ENCODE measurements around the gene ACVR2B. TPM values are rescaled to one million over a fixed set of nuclear protein-coding genes. Genes with fewer than 3 reads are reported as not detected.

ACVR2B gene
- total and polyA plus RNA-seq, 2 donors, result 1.4 to 11.7 TPM

DNA sequence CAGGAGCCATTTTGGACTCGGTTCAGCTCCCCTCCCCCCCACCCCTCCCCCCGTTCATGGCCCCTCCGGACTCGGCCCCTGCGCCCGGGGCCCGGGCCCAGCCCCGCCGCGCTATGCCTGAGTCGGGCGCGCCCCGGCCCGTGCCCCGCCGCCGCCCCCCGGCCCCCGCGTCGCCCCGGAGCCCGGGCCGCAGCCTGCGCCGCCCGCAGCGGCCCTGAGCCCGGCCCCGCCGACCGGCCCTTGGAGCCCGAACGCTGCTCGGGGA, 155 bp downstream of the ACVR2B start:
- no peak for DNase-seq (ENCODE audit: extremely low spot score)
- WGBS, result 2% methylated on average over 36 of the region's 36 CpGs

GRCh38 chr3:38454178-38454883, 641 bp downstream of the ACVR2B start:
- WGBS, result under 1% methylated on average over 78 of the region's 78 CpGs
- no peaks in the 10 kb centered on the region for H3K4me1 ChIP-seq (ENCODE audit: insufficient read depth)
- no peak for DNase-seq (ENCODE audit: extremely low spot score)
- peak overlapping the region; percentile 92 for H3K27ac ChIP-seq (ENCODE audit: low read depth)
- no peaks in the 10 kb centered on the region for H3K36me3 ChIP-seq (ENCODE audit: insufficient read depth)
- peak overlapping the region; percentile 98 for H3K4me3 ChIP-seq (ENCODE audit: low read depth, low read length)

More for the DNA sequence above, 155 bp downstream of the ACVR2B start:
- peak overlapping the region; percentile 98 for H3K4me3 ChIP-seq (ENCODE audit: low read depth, low read length)
- peak overlapping the region; percentile 92 for H3K27ac ChIP-seq (ENCODE audit: low read depth)
- H3K36me3 ChIP-seq (ENCODE audit: insufficient read depth), result no peaks in the 10 kb centered on the region
- no peaks in the 10 kb centered on the region for H3K4me1 ChIP-seq (ENCODE audit: insufficient read depth)

GRCh38 chr3:38454884-38455638, 1.4 kb downstream of the ACVR2B start:
- H3K4me1 ChIP-seq (ENCODE audit: insufficient read depth), result no peaks in the 10 kb centered on the region
- H3K36me3 ChIP-seq (ENCODE audit: insufficient read depth), result no peaks in the 10 kb centered on the region
- DNase-seq (ENCODE audit: extremely low spot score), result peak; percentile 45
- WGBS, result under 1% methylated on average over 72 of the region's 72 CpGs
- peak overlapping the region; percentile 92 for H3K27ac ChIP-seq (ENCODE audit: low read depth)
- peak overlapping the region; percentile 98 for H3K4me3 ChIP-seq (ENCODE audit: low read depth, low read length)

DNA sequence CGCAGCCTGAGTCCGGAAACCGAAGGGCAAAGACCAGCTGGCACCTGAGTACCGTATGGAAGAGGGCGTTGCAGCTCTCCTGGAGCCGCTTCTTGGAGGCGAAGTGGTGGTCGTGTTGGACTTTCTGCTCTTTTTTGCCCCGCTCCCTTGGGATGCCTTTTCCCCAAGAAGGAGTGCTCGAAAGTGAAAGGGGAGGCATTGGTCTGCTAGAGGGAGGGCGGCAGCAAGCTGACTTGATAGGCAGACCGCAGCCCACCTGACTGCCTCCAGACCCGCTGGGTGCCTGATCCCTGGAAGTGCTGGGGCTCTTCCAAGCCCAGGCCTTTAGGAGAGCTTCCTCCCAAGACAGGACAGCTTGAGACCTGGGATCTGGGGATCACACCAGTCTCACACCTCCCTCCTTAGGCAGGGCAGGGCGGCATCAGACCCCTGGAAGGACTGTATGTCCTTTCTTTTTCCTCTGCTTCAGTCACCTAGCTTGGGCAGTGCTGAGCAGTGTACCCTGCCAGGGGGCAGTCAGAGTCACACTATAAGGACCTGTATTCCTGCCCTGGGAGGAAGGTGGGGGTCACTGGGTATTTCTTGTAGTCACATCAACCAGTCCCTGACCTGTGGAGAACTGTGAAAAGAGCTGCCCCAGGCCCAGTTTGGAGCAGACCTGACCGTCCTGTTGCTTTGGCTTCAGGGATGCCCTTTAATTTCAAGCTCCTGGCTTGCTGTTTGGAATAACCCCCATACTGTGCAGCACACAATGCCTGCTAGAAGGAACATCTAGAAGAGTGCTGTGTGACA, 2.1 kb downstream of the ACVR2B start:
- WGBS, result 14% methylated on average over 15 of the region's 15 CpGs
- H3K4me3 ChIP-seq (ENCODE audit: low read depth, low read length), result peak overlapping the region; percentile 98
- no peaks in the 10 kb centered on the region for H3K36me3 ChIP-seq (ENCODE audit: insufficient read depth)
- peak overlapping the region; percentile 11 for H3K27ac ChIP-seq (ENCODE audit: low read depth)
- DNase-seq (ENCODE audit: extremely low spot score), result no peak
- no peaks in the 10 kb centered on the region for H3K4me1 ChIP-seq (ENCODE audit: insufficient read depth)

DNA sequence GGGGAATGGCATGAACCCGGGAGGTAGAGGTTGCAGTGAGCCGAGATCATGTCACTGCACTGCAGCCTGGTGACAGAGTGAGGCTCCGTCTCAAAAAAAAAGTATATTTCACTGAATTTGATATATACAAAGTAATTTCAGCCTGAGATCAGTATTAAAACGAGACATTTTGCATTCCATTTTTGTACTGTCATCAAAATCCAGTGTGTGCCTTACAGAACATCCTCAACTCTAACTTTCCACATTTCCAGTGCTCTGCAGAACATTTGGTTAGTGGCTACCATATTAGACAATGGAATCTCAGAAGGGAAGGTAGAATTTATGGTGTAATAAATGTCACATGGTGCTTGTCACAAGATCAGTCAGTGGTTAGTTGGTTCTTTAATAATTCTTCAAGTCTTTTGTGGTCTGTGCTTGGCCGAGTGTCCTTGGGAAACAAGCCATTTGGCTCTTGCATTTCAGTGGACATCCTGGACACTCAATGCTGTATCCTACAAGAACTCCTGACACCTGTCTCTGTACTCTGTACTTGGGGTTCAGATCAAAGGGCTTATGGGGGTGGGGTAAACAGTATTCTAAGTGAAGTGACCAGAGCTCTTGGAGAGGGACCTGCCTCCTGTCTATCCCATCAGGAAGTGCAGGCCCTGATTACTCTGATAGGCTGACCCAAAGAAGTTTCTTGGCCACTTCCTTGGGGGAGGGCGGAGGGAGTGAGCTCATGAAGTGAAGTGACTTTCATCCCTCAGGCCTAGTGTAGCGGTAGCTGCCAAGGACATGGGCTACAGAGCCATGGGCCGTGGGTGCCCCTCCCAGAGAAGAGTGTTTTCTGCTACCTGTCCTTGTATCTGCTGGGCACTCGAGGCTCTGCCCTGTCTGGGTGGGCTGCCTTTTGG, 3.7 kb downstream of the ACVR2B start:
- Histone ChIP-seq H3K4me1 (ENCODE audit: insufficient read depth) (no peaks in the 10 kb centered on the region), H3K27ac (ENCODE audit: low read depth) (no peak overlapping the region), H3K36me3 (ENCODE audit: insufficient read depth) (no peaks in the 10 kb centered on the region), H3K4me3 (ENCODE audit: low read depth, low read length) (no peak overlapping the region)
- DNase-seq (ENCODE audit: extremely low spot score), result no peak
- WGBS, result 84% methylated on average over 9 of the region's 9 CpGs

DNA sequence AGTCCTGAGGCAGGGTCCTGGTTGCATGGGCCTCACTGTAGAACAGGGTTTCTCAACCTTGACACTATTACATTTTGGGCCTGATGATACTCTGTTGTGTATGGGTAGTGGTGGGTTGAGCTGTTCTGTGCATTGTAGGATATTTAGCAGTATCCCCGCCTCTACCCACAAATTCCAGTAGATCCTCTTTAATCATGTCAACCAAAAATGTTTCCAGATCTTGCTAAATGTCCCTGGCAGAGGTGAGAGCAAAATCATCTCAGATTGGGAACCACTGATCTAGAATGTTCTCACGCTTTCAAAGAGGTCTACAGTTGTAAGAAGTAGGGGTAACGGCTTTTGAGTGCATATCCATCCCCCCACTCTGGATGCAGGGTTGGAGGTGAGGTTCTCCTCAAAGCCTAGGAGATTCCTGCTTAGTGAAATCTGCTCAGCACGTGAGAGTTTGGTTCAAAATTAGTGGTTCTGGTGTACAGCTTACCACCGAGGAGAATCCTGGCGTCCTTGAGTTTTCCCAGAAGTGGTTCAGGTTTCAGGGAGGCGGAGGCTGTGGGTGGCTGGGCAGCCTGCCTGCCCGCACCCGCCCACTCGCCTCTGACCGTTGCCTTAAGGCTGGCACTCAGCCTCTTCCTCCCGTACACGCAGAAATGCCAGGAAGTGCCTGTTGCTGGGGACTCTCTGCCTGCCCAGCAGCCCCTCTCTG, 5.3 kb downstream of the ACVR2B start:
- no peaks in the 10 kb centered on the region for H3K4me1 ChIP-seq (ENCODE audit: insufficient read depth)
- H3K4me3 ChIP-seq (ENCODE audit: low read depth, low read length), result no peak overlapping the region
- WGBS, result 62% methylated on average over 13 of the region's 13 CpGs
- no peaks in the 10 kb centered on the region for H3K36me3 ChIP-seq (ENCODE audit: insufficient read depth)
- no peak for DNase-seq (ENCODE audit: extremely low spot score)
- H3K27ac ChIP-seq (ENCODE audit: low read depth), result no peak overlapping the region

- DNase-seq (ENCODE audit: extremely low spot score), result no peak
- Histone ChIP-seq H3K36me3 (ENCODE audit: insufficient read depth) (no peaks in the 10 kb centered on the region), H3K4me1 (ENCODE audit: insufficient read depth) (no peaks in the 10 kb centered on the region), H3K27ac (ENCODE audit: low read depth) (no peak overlapping the region), H3K4me3 (ENCODE audit: low read depth, low read length) (no peak overlapping the region)
- WGBS, result 94% methylated on average over 10 of the region's 10 CpGs
Measured at GRCh38 chr3:38459499-38460048, 5.9 kb downstream of the ACVR2B start.

DNA sequence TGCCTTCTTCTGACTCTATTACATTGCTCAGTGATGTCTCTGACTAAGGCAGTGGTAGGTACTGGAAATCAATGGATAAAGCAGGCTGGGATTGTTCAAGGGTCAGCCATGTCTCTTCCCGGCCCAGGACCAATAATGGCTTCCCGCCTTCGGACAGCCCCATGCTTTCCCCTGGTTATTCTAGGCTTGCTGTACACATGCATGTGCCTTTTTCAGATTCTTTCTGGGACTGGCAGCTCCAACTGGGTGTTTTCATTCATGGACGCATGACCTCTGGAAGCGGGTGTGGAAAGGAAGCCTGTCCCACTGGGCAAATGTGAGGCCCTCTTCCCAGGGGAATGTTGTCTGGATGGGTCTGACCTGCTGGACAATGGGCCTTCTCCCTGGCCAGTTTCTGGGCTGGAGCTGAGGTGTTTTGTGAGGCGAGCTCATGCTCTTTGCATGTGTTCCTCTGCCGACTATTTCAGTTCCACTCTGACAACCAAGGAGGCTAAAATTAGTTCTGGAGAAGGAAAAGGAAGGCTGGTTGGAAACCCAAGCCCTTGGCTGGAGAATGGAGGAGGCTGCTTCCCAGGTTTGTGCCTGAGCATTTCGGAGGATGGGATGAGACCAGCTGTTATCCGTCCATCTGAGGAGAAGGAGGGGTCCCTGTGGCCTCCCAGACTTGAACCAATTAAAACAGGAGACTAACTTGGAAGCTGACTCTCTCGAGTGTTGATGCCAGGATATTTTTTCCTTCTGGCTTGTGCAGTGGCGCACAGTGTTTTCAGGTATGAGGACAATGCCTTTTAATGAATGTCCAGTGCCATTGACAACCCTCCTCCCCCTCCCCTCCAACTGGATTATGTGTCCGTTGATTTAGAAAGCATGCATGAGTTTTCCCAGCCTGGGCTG, 6.9 kb downstream of the ACVR2B start:
- Histone ChIP-seq H3K36me3 (ENCODE audit: insufficient read depth) (no peaks in the 10 kb centered on the region), H3K4me3 (ENCODE audit: low read depth, low read length) (no peak overlapping the region), H3K4me1 (ENCODE audit: insufficient read depth) (no peaks in the 10 kb centered on the region), H3K27ac (ENCODE audit: low read depth) (no peak overlapping the region)
- no peak for DNase-seq (ENCODE audit: extremely low spot score)
- WGBS, result 50% methylated on average over 12 of the region's 12 CpGs

GRCh38 chr3:38465588-38466154, 12.0 kb downstream of the ACVR2B start:
- no peak overlapping the region for H3K27ac ChIP-seq (ENCODE audit: low read depth)
- H3K4me1 ChIP-seq (ENCODE audit: insufficient read depth), result no peaks in the 10 kb centered on the region
- H3K36me3 ChIP-seq (ENCODE audit: insufficient read depth), result no peaks in the 10 kb centered on the region
- no peak overlapping the region for H3K4me3 ChIP-seq (ENCODE audit: low read depth, low read length)
- DNase-seq (ENCODE audit: extremely low spot score), result no peak
- WGBS, result 99% methylated on average over 1 of the region's 1 CpG

DNA sequence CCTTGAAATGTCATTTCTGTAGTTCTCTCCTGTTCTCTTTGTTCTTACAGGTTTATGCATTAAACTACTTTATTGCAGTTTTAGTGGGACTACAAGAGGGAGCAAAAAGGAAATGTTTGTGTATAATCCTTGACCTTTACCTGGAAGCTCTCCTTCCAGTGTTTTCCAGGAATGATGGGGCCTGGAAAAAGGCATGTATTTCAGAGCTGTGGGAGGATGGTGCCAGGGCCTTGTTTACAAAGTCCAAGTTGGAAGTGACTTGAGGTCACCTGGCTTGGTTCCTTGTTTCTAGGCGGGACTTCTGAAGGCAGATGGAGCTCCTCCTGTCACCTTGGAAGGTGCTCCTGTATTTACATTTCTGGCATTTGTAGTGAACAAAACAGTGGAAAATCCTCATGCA, 15.1 kb downstream of the ACVR2B start:
- H3K27ac ChIP-seq (ENCODE audit: low read depth), result no peak overlapping the region
- WGBS, result 94% methylated on average over 1 of the region's 1 CpG
- DNase-seq (ENCODE audit: extremely low spot score), result no peak
- no peak overlapping the region for H3K4me3 ChIP-seq (ENCODE audit: low read depth, low read length)
- H3K4me1 ChIP-seq (ENCODE audit: insufficient read depth), result no peaks in the 10 kb centered on the region
- no peaks in the 10 kb centered on the region for H3K36me3 ChIP-seq (ENCODE audit: insufficient read depth)

DNA sequence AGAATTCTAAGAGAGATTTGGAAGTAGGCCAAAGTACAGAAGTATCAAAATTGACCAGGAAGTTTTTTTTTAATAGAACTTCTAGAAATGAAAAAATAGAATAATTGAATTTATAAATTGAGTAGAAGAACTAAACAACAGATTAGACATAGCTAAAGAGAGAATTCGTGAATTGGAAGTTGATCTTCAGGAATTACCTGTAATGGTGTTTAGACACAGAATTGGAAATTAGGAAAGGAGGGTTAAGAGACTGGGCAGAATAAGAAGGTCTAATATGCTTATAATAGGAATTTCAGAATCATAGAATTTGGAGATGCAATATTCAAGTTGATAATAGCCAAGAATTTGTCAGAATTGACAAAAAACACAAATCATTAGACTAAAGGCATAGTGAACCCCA, 16.2 kb downstream of the ACVR2B start:
- no peaks in the 10 kb centered on the region for H3K4me1 ChIP-seq (ENCODE audit: insufficient read depth)
- no peaks in the 10 kb centered on the region for H3K36me3 ChIP-seq (ENCODE audit: insufficient read depth)
- WGBS, result 100% methylated on average over 1 of the region's 1 CpG
- no peak overlapping the region for H3K4me3 ChIP-seq (ENCODE audit: low read depth, low read length)
- H3K27ac ChIP-seq (ENCODE audit: low read depth), result no peak overlapping the region
- DNase-seq (ENCODE audit: extremely low spot score), result no peak

Measured in urinary bladder (tissue), 4 donors.